HEK293T (cell line): Measurements from ENCODE around the gene CACNA1C.

Experiments used
- FOXA1 ChIP-seq: fragments of 450-650 bp; IDR thresholded peaks from 2 replicates; pipeline ENCODE4 v1.6.1; 2016; ENCODE audit warnings: mild to moderate bottlenecking
- FOXM1 ChIP-seq: fragments of 450-650 bp; IDR thresholded peaks from 2 replicates; pipeline ENCODE4 v1.6.1; 2017; ENCODE audit warnings: mild to moderate bottlenecking, borderline replicate concordance
- NFRKB ChIP-seq: fragments of 450-650 bp; IDR thresholded peaks from 2 replicates; pipeline ENCODE4 v1.6.1; 2016; ENCODE audit warnings: mild to moderate bottlenecking, moderate library complexity
- PKNOX1 ChIP-seq: fragments of 450-650 bp; IDR thresholded peaks from 2 replicates; pipeline ENCODE4 v1.6.1; 2016
- SP1 ChIP-seq: fragments of 450-650 bp; IDR thresholded peaks from 2 replicates; pipeline ENCODE4 v1.6.1; 2017
- SUZ12 ChIP-seq: fragments of 450-650 bp; IDR thresholded peaks from 2 replicates; pipeline ENCODE4 v1.6.1; 2016; ENCODE audit warnings: mild to moderate bottlenecking
- ZNF384 ChIP-seq: fragments of 450-650 bp; IDR thresholded peaks from 2 replicates; pipeline ENCODE4 v1.6.1; 2016

- TF ChIP-seq SUZ12, result no peak
- TF ChIP-seq FOXM1, result no peak
- no peak for TF ChIP-seq SP1
- no peak for TF ChIP-seq NFRKB
- TF ChIP-seq FOXA1, result no peak
- no peak for TF ChIP-seq ZNF384
- no peak for TF ChIP-seq PKNOX1
Observed at GRCh38 chr12:2334271-2334670, 281.5 kb downstream of the CACNA1C start.
